Testis (tissue), 2 donors: ENCODE measurements around the gene HEATR5A.

Experiments used
- CTCF ChIP-seq, 3 experiments: fragments of 450-650 bp in 2 of 3; fragments of 200-600 bp in 1 of 3; sonication (generic) in 1 of 3; IDR thresholded peaks; one replicate each; pipeline ENCODE4 v1.5.1; 2016 to 2019; ENCODE audit warnings: antibody characterized with exemption in 3 of 3, mild to moderate bottlenecking in 2 of 3, moderate library complexity in 1 of 3
- POLR2A ChIP-seq: fragments of 450-650 bp; IDR thresholded peaks from one replicate; pipeline ENCODE4 v1.6.1; 2017; ENCODE audit warnings: antibody characterized with exemption, mild to moderate bottlenecking, moderate library complexity

GRCh38 chr14:31425905-31426304, 5.6 kb upstream of the HEATR5A start:
- no peak for TF ChIP-seq CTCF (IDR thresholded peaks at IDR 0.05)
- no peak for TF ChIP-seq POLR2A
